Measurements from ENCODE around the gene NR1D1. TPM values are rescaled to one million over a fixed set of nuclear protein-coding genes. Genes with fewer than 3 reads are reported as not detected.
A peak's percentile ranks its signal among the peaks of the same experiment; 100 is the strongest.

Gene NR1D1
- total and polyA plus RNA-seq, 2 of the 8 experiments (the other 6 are each of a cell fraction or from before 2014, with no cell fraction given) = 1.5 to 4.6 TPM

GRCh38 chr17:40108970-40109824 is 8.8 kb upstream of the NR1D1 start:
- Histone ChIP-seq H3K27ac (ENCODE audit: low read depth, low read length) (no peak overlapping the region), H4K91ac (replicated peaks; ENCODE audit: insufficient read length, low read length) (no peak overlapping the region), H2AK5ac (ENCODE audit: low read depth, low read length) (no peak overlapping the region), H3K9ac (replicated peaks in 1 of 4; ENCODE audit: extremely low read depth in 1 of 4, low read depth in 3 of 4, low read length in 3 of 4) (no peak overlapping the region), H2BK20ac (ENCODE audit: low read length) (0 out of 2 replicates have a peak overlapping the region, but pooled peaks have one; percentile 43), H2BK15ac (ENCODE audit: low read length) (no peak overlapping the region), H3K79me2 (ENCODE audit: control insufficient read depth in 1 of 2, insufficient read depth in 2 of 2, low read length in 2 of 2) (no peaks in the 10 kb centered on the region), H2BK120ac (replicated peaks; ENCODE audit: low read depth, low read length) (no peak overlapping the region), H3K79me1 (ENCODE audit: low read depth, low read length) (no peaks in the 10 kb centered on the region), H3K4me1 (replicated peaks in 1 of 4; ENCODE audit: control insufficient read depth in 3 of 4, insufficient read depth in 4 of 4, low read length in 3 of 4) (peaks cover 40 to 54% (median 45%) of the 10 kb centered on the region in 4 experiments), H4K20me1 (replicated peaks in 1 of 2; ENCODE audit: control insufficient read depth in 1 of 2, insufficient read depth in 2 of 2, low read length in 2 of 2) (no peaks in the 10 kb centered on the region), H2AFZ (ENCODE audit: low read length) (no peak overlapping the region), H4K5ac (ENCODE audit: insufficient read length, low read depth, low read length) (no peak overlapping the region), H2BK5ac (ENCODE audit: low read depth, low read length) (no peak overlapping the region), H3K4ac (replicated peaks; ENCODE audit: insufficient read length, low read depth, low read length) (no peak overlapping the region), H3K23me2 (ENCODE audit: low read depth, low read length) (no peaks in the 10 kb centered on the region), H3K56ac (replicated peaks; ENCODE audit: insufficient read length, low read depth, low read length) (no peak overlapping the region), H4K8ac (ENCODE audit: extremely low read depth, insufficient read depth, low read length) (no peak overlapping the region), H3K36me3 (ENCODE audit: control insufficient read depth in 2 of 4, insufficient read depth in 4 of 4, low read length in 3 of 4) (no peaks in the 10 kb centered on the region), H3K9me3 (ENCODE audit: insufficient read depth in 2 of 2, low read depth in 1 of 2, low read length in 1 of 2) (no peaks in the 10 kb centered on the region), H3K14ac (ENCODE audit: insufficient read length) (no peak overlapping the region), H3K27me3 (replicated peaks in 1 of 4; ENCODE audit: control insufficient read depth in 3 of 4, extremely low read depth in 1 of 4, insufficient read depth in 3 of 4, low read length in 3 of 4) (peaks cover 0 to 26% (median 19%) of the 10 kb centered on the region in 4 experiments; a peak in 6 of 7 replicates), H3K18ac (ENCODE audit: extremely low read depth, low read length) (peak overlapping the region; percentile 62; the same call in 1 of the 2 replicates), H3K23ac (ENCODE audit: insufficient read length) (no peak overlapping the region), H2BK12ac (ENCODE audit: low read depth, low read length) (peak overlapping the region; percentile 22; the same call in 1 of the 2 replicates), H3K4me2 (ENCODE audit: insufficient read depth in 1 of 2, low read depth in 2 of 2, low read length in 2 of 2) (peak overlapping the region in 1 of 2 experiments; percentile 58; a peak in 1 of 4 replicates), H3K4me3 (ENCODE audit: extremely low read depth in 1 of 4, insufficient read depth in 2 of 4, low read depth in 3 of 4, low read length in 4 of 4) (no peak overlapping the region)
- TF ChIP-seq CTCF (IDR thresholded peaks at IDR 0.05; ENCODE audit: control extremely low read depth in 1 of 3, insufficient read depth in 1 of 3, low read depth in 1 of 3, low read length in 3 of 3) = peak in 1 of 3 experiments; percentile 25; a peak in 1 of 4 replicates
- peak in 1 of 2 experiments; percentile 18; a peak in 1 of 4 replicates for TF ChIP-seq RAD21 (IDR thresholded peaks at IDR 0.05 in 1 of 2, conservative IDR thresholded peaks at IDR 0.05 in 1 of 2; ENCODE audit: low read depth in 2 of 2, low read length in 2 of 2)
- no peak for TF ChIP-seq KDM5A (IDR thresholded peaks at IDR 0.05; ENCODE audit: low read length)
- POLR2A ChIA-PET (ENCODE audit: partially characterized antibody) = interaction anchor here (0.7 to 16.7 kb wide), 9 partner anchors 12 to 54 kb away, joined by 3 to 399 read pairs (median 3); partner anchors contain the start of genes CASC3, MSL1 and NR1D1
- no peak for DNase-seq (ENCODE audit: low read depth in 1 of 2, low spot score in 2 of 2)
- CTCF ChIA-PET (ENCODE audit: partially characterized antibody) = interaction anchor here (0.5 to 8.9 kb wide), 15 partner anchors 8 to 1672 kb away, joined by 3 to 135 read pairs (median 33); partner anchors contain the start of genes MSL1, NR1D1 and THRA
- 90% methylated on average over 8 of the region's 9 CpGs; no CpG with 5 or more reads in 1 of the 2 experiments for WGBS, 2 experiments (ENCODE audit: extremely low coverage in 1 of 2, insufficient coverage in 1 of 2, insufficient read length in 1 of 2, insufficient replicate concordance in 2 of 2, low coverage in 1 of 2, low lambda C conversion rate in 2 of 2, missing lambda C conversion rate in 1 of 2)
- no peak for FAIRE-seq

Measured in H1 (cell line).